NCI-H2227 (cell line): ENCODE results near the gene CCDC51.
"Not testable (repeated sequence)": the region's sequence is repeated elsewhere in the genome, so short reads cannot be mapped to it uniquely, and the experiment has no call there.

Experiments used
- DNase-seq: peaks from one replicate; lab custom pipeline; 2025; ENCODE audit not compliant: unreplicated experiment; lab: John Stamatoyannopoulos, UW

Gene CCDC51

GRCh38 chr3:48439820-48440589 lies at the start of gene CCDC51, which contains the start of gene TMA7:
CCDC51 (minus strand) TSS chr3:48440119; CDS start chr3:48435128, 4,991 bp downstream.
TMA7 (plus strand) TSS chr3:48440257; CDS start chr3:48440297, 40 bp downstream.
- peak; percentile 97 for DNase-seq

GRCh38 chr3:48486952-48487351 lies 47.0 kb upstream of the CCDC51 start:
- no peak for DNase-seq

GRCh38 chr3:48482822-48483221 lies 42.9 kb upstream of the CCDC51 start:
- DNase-seq, result not testable (repeated sequence)

GRCh38 chr3:48480891-48481290 lies 41.0 kb upstream of the CCDC51 start:
- DNase-seq, result not testable (repeated sequence)

GRCh38 chr3:48478626-48479555 lies 39.0 kb upstream of the CCDC51 start:
- DNase-seq, result no peak

GRCh38 chr3:48477959-48478520 lies 38.1 kb upstream of the CCDC51 start:
- DNase-seq, result no peak

- DNase-seq, result no peak
Observed at GRCh38 chr3:48476426-48477053, 36.6 kb upstream of the CCDC51 start.

GRCh38 chr3:48475188-48475587 lies 35.3 kb upstream of the CCDC51 start:
- DNase-seq, result no peak

- DNase-seq, result no peak
Observed at GRCh38 chr3:48474619-48475018, 34.7 kb upstream of the CCDC51 start.

GRCh38 chr3:48474031-48474430 lies 34.1 kb upstream of the CCDC51 start:
- DNase-seq, result not testable (repeated sequence)

GRCh38 chr3:48473617-48473952 lies 33.7 kb upstream of the CCDC51 start:
- no peak for DNase-seq

GRCh38 chr3:48472923-48473616 lies 33.2 kb upstream of the CCDC51 start:
- peak; percentile 90 for DNase-seq

- DNase-seq, result no peak
Observed at GRCh38 chr3:48472673-48472922, 32.7 kb upstream of the CCDC51 start.

- DNase-seq, result no peak
Observed at GRCh38 chr3:48470286-48470685, 30.4 kb upstream of the CCDC51 start.

GRCh38 chr3:48469046-48469915 lies 29.4 kb upstream of the CCDC51 start:
- no peak for DNase-seq

- no peak for DNase-seq
Observed at GRCh38 chr3:48468329-48468731, 28.4 kb upstream of the CCDC51 start.

GRCh38 chr3:48467473-48468267 lies 27.8 kb upstream of the CCDC51 start:
- no peak for DNase-seq

GRCh38 chr3:48467110-48467454 lies 27.2 kb upstream of the CCDC51 start:
- no peak for DNase-seq
